Urothelium cell line (cell line): ENCODE data around the gene NRAS.

Experiments used
- DNase-seq: peaks from one replicate; pipeline ENCODE4 v3.0.0; 2011; ENCODE audit warnings: low spot score, mixed read lengths
- FAIRE-seq: peaks from 2 replicates; lab custom pipeline; 2011; peaks lifted over from hg19 to GRCh38; lab: Jason Lieb, UNC

The NRAS gene

GRCh38 chr1:114729782-114730181 lies 13.2 kb upstream of the NRAS start:
- FAIRE-seq = no peak
- no peak for DNase-seq

DNA sequence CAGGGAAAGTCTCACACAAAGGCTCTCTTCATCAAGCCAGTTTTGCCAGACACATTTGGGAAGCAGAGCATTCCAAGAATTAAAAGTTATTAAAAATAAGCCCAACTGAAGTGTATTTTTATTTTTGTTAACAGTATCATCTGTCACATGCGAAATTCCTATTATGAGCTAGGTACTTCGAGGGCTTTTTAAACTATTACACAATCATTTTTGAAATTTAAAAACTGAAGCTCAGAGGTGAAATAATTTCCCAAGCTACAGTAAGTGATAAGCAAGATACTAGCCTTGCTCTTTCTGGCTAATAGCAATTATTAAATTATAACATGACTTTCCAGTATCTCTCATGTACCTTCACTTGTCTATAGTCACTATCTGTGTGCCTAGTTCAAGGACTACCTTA lies 12.0 kb upstream of the NRAS start:
- DNase-seq (no peak), FAIRE-seq (no peak)

DNA sequence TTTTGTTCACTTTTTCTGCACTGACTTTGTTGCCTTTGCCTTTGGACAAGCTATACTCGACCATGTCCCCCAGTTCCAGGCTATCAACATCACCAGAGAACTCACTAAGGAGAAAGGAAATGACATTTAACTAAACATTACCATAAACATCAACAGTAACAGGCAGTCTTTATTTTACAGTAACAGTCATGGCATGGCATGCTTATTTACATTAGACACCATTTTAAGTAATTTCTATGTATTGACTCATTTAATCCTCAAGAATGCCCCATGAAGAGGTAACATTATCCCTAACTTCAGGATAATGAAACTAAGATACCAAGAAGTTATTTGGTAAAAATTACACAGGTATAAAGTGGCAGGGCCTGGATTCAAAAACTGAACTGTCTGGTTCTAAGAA lies 8.7 kb upstream of the NRAS start:
- FAIRE-seq = no peak
- no peak for DNase-seq

GRCh38 chr1:114723915-114724314 lies 7.3 kb upstream of the NRAS start:
- DNase-seq (no peak), FAIRE-seq (no peak)

GRCh38 chr1:114723457-114723856 lies 6.9 kb upstream of the NRAS start:
- no peak for DNase-seq
- FAIRE-seq = no peak

DNA sequence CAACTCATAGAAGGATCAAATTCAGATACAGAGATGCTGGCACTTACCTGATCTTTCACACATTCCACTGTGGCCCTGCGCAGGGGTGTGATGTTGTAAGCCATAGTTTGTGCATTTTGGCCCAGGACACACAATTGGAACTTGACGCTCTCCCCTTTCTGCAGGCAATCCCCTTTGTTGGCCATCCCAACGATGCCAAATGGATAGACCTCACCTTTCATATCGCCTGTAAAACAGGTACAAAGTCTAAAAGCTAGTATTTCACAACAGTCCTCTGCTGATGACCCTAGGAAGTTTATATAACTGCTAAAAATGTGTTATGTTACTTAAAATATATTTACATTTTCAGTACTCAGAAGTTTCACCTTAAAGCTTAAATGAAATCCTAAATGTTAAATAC lies 3.9 kb upstream of the NRAS start:
- FAIRE-seq (no peak), DNase-seq (no peak)

DNA sequence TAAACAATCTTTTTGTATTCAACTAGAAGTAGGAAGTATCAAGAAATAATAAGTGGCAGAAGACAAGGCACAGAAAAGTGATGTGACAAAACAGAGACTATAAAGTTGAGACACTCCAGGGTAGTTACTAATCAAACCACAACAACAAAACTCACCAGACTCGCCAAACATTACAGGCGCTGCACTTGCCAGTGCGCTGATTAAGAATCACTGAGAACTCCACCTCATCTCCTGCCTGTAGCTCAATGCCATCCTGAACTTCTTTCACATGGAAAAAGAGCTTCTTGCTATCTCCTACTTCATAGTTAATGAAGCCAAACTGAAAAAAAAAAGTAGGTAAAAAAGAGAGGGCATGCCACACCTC lies 2.8 kb upstream of the NRAS start:
- FAIRE-seq (no peak), DNase-seq (no peak)

GRCh38 chr1:114718661-114719423 lies 2.3 kb upstream of the NRAS start:
- FAIRE-seq (no peak), DNase-seq (no peak)

DNA sequence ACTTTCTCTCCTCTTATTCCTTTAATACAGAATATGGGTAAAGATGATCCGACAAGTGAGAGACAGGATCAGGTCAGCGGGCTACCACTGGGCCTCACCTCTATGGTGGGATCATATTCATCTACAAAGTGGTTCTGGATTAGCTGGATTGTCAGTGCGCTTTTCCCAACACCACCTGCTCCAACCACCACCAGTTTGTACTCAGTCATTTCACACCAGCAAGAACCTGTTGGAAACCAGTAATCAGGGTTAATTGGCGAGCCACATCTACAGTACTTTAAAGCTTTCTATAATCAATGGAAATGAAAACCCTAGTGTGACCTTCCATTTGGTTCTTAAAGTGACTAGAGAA lies 643 bp downstream of the NRAS start:
- DNase-seq = no peak
- FAIRE-seq = no peak

- no peak for FAIRE-seq
- no peak for DNase-seq
Observed at GRCh38 chr1:114712977-114713376, 3.6 kb downstream of the NRAS start.

DNA sequence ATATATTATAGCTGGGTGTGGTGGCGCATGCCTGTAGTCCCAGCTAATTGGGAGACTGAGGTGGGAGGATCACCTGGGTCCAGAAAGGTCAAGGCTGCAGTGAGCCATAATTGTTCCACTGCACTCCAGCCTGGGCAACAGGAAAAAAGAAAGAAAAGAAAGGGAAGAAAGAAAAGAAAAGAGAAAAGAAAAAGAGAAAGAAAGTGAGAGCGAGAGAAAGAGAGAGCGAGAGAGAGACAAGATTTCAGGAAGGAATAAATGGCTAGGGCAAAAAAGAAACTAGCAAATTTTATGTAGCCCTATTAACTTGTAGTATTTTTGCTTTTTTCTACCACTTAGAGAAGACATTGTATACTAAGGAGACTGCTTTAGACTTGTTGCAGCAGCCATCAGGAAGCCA lies 6.2 kb downstream of the NRAS start:
- no peak for DNase-seq
- FAIRE-seq = no peak

- no peak for FAIRE-seq
- DNase-seq = no peak
Observed at GRCh38 chr1:114707604-114708003, 9.0 kb downstream of the NRAS start.

DNA sequence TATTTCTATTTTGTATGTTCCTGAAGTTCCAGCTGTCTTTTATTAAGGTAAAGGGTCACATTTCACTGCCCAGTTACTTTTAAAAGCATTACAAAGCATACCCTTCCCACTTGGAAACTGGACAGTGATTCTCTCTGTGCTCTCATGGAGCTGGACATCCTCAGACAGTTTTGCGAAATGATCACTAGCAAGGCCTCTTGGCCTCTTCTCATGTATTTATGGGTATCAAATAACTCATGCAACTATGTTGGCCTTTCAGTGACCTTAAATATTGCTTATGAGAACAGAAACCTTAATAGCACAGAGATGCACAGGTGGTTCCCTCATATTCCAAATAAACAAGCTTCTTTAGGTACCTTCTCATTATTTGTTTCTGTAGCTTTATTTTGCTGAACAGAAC lies 13.3 kb downstream of the NRAS start:
- FAIRE-seq (no peak), DNase-seq (no peak)

GRCh38 chr1:114702737-114703136 lies 13.8 kb downstream of the NRAS start:
- DNase-seq (no peak), FAIRE-seq (no peak)

GRCh38 chr1:114701931-114702330 lies 14.6 kb downstream of the NRAS start:
- no peak for DNase-seq
- no peak for FAIRE-seq

- no peak for DNase-seq
- no peak for FAIRE-seq
Observed at GRCh38 chr1:114700036-114700600, 16.5 kb downstream of the NRAS start.

DNA sequence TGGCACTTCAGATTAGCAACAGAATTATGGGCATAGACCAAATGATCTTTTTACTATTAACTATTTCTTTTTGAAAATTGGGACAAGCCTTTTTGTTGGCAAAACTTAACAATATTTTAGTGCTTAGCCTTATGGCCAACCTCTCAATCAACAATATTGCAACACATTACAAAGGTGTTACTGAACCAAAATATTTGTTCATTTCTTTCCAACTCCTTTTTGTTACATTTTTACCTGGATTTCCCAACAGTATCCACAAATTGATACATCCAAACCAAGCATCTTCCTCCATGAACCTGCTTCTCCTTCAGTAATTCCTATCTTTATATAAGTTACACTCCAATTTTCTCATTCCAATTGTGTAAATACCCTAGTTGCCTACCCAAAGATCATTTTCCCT lies 19.8 kb downstream of the NRAS start:
- FAIRE-seq (no peak), DNase-seq (no peak)

GRCh38 chr1:114695430-114696058 lies 21.0 kb downstream of the NRAS start, which contains the start of gene AMPD1:
TSS of gene AMPD1 (minus strand) at chr1:114695546. CDS start at chr1:114695471, 75 bp downstream.
- FAIRE-seq (no peak), DNase-seq (no peak)

- FAIRE-seq (no peak), DNase-seq (no peak)
Observed at GRCh38 chr1:114694540-114695310, 21.8 kb downstream of the NRAS start.

DNA sequence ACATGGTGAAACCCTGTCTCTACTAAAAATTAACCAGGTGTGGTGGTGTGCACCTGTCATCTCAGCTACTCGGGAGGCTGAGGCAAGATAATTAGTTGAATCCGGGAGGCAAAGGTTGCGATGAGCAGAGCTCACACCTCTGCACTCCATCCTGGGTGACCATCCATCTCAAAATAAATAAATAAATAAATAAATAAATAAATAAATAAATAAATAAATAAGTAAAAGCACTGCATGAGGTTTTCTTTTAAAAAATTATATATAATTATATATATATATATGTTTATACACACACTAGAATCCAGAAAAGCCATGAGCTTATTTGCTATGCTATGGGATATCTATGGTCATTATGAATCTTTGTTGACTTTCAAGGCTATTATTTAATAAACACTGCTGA lies 23.6 kb downstream of the NRAS start:
- DNase-seq (no peak), FAIRE-seq (no peak)

DNA sequence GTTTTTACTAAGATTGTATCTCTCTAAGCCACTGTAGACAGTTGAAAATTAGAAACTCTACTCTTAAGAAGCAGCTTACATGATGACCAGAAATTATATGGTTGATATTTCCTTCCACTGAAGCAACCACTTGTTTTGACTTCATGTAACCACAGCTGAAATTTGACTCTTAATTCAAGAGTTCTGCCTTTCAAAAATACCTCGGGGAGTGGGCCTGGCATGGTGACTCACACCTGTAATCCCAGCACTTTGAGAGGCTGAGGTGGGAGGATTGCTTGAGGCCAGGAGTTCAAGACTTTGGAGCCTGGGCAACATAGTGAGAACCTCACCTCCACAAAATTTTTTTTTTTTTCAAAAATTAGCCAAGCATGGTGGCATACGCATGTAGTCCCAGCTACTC lies 25.5 kb downstream of the NRAS start:
- DNase-seq = no peak

GRCh38 chr1:114690148-114690547 lies 26.4 kb downstream of the NRAS start:
- DNase-seq (no peak), FAIRE-seq (no peak)

More for the DNA sequence above, 25.5 kb downstream of the NRAS start:
- FAIRE-seq = no peak
